Prostate gland (tissue), 2 donors: ENCODE results near the gene ARHGAP42. TPM values are rescaled to one million over a fixed set of nuclear protein-coding genes. Genes with fewer than 3 reads are reported as not detected.

Experiments used
- DNase-seq: peaks from one replicate; pipeline ENCODE4 v3.0.0-alpha.2; 2019; ENCODE audit warnings: low spot score
- H3K27ac ChIP-seq, 2 donors: fragments of 200-600 bp; sonication (generic); 2 replicates each; pipeline ENCODE4 v1.5.1; 2017 to 2019
- H3K27me3 ChIP-seq: fragments of 200-600 bp; sonication (generic); replicated peaks from 2 replicates; pipeline ENCODE4 v1.5.1; 2019; ENCODE audit not compliant: insufficient read depth
- H3K36me3 ChIP-seq, 2 donors: fragments of 200-600 bp; sonication (generic); 1 replicate in 1 of 2; 2 replicates in 1 of 2; pipeline versions ENCODE4 v1.5.1 to v1.8.1; 2017 to 2019
- H3K4me1 ChIP-seq: fragments of 200-600 bp; sonication (generic); replicated peaks from 2 replicates; pipeline ENCODE4 v1.5.1; 2019
- H3K4me3 ChIP-seq, 2 donors: fragments of 200-600 bp; sonication (generic); 2 replicates each; pipeline ENCODE4 v1.5.1; 2017 to 2019
- H3K9me3 ChIP-seq: fragments of 200-600 bp; sonication (generic); 2 replicates; pipeline ENCODE4 v1.5.1; 2017
- POLR2A ChIP-seq: fragments of 450-650 bp; IDR thresholded peaks from one replicate; pipeline ENCODE4 v1.6.1; 2016; ENCODE audit warnings: antibody characterized with exemption, mild to moderate bottlenecking
- POLR2AphosphoS5 ChIP-seq: sonication (generic); formaldehyde crosslinking; IDR thresholded peaks from one replicate; pipeline ENCODE4 v1.6.1; 2017; ENCODE audit warnings: antibody characterized with exemption
- WGBS: methylation state at CpG from one replicate; pipeline ENCODE4 v1.1.5; 2018; 5-methylcytosine and 5-hydroxymethylcytosine counted together
- intact Hi-C: fragments of 100-400 bp; cut with DNase I; formaldehyde crosslinking; loops from one replicate; pipeline ENCODE4 v1.14.2; 2022
- total RNA-seq, 2 donors: library from RNA; depleted of rRNA; stranded (reverse); fragments of >200 nt; gene quantifications; one replicate each; pipeline ENCODE4 v1.1.0, GENCODE V29; 2016
- TF ChIP-seq, protein P1 (sequence below), 4 experiments: fragments of 200-600 bp in 2 of 4; fragments of 450-650 bp in 2 of 4; sonication (generic) in 2 of 4; IDR thresholded peaks; 1 replicate in 3 of 4; 2 replicates in 1 of 4; pipeline ENCODE4 v1.5.1; 2016 to 2019; ENCODE audit warnings: antibody characterized with exemption in 4 of 4, mild to moderate bottlenecking in 2 of 4, moderate library complexity in 2 of 4

The ARHGAP42 gene
- total RNA-seq, 2 donors from 2014 or later: 12.8 to 20.5 TPM

DNA sequence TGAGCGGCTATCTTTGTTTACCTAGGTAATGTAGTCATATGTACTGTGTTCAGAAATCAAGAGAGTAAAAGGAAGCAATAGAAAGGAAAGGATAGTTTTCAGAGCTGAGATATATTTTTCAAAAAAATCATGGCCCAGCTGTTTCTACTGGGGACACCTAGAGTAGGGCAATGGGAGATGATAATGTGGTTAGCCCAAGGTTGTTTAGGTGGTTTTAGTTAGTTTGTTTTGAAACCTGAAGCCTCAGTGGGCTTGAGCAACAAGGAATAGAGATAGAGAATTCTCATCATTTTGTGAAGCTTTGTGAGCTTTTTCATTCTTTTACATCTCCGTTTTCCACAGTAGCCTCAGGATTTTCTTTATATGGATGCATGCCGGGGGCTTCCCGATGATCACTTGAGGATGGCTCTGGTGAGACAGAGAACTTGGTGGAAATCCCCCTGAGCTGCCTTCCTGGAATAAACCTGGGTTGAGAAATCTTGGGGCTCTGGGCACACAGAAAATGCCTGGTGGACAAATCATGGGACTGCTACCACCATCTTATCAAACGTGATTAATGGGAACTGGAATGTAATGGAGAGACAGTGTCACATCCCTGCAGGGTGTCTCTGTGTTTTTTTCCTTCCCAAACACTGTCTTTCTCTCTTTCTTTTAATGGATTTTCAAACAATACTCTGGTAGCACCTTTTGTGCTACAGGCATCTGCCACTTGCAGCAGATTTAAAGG lies 49.0 kb downstream of the ARHGAP42 start:
- 77% methylated on average over 5 of the region's 5 CpGs for WGBS
- no peaks in the 10 kb centered on the region for H3K27me3 ChIP-seq
- TF ChIP-seq POLR2A (no peak), POLR2AphosphoS5 (no peak)
- TF ChIP-seq, protein P1, sequence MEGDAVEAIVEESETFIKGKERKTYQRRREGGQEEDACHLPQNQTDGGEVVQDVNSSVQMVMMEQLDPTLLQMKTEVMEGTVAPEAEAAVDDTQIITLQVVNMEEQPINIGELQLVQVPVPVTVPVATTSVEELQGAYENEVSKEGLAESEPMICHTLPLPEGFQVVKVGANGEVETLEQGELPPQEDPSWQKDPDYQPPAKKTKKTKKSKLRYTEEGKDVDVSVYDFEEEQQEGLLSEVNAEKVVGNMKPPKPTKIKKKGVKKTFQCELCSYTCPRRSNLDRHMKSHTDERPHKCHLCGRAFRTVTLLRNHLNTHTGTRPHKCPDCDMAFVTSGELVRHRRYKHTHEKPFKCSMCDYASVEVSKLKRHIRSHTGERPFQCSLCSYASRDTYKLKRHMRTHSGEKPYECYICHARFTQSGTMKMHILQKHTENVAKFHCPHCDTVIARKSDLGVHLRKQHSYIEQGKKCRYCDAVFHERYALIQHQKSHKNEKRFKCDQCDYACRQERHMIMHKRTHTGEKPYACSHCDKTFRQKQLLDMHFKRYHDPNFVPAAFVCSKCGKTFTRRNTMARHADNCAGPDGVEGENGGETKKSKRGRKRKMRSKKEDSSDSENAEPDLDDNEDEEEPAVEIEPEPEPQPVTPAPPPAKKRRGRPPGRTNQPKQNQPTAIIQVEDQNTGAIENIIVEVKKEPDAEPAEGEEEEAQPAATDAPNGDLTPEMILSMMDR (IDR thresholded peaks at IDR 0.05): no peak

DNA sequence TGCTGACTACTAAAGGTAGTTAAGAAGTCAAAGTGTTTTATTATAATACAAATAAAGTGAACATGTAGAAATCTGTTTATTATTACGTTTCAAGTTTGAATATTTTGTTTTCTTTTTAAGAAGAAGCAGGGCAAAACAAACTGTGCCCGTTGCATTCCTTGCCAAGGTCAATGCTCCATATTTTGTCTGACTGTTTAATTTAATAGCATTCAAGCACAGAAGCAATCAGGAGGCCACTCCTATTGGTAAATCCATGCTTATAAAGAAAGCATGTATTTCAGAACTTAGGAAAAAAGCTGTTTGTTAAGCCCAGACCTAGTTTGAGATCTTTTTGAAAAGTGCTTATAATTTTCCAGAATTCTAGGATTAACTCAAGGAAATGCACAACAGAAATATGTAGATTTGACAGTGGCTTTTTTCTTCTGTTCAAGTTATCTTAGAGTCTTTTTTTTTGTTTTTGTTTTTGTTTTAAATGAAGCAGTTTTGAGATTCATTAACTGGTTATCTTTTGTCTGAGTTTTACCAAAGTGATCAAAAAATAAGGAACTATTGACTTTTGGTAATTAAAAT lies 51.7 kb downstream of the ARHGAP42 start:
- no peak for DNase-seq
- TF ChIP-seq, protein P1 (IDR thresholded peaks at IDR 0.05): no peak
- TF ChIP-seq POLR2A (no peak), POLR2AphosphoS5 (no peak)
- no peaks in the 10 kb centered on the region for H3K9me3 ChIP-seq
- H3K4me3 ChIP-seq: no peak overlapping the region
- no peak overlapping the region for H3K27ac ChIP-seq
- H3K36me3 ChIP-seq: no peaks in the 10 kb centered on the region
- H3K4me1 ChIP-seq: no peaks in the 10 kb centered on the region
- no peaks in the 10 kb centered on the region for H3K27me3 ChIP-seq
- intact Hi-C loops: no loop called here
- WGBS: 11% methylated on average over 2 of the region's 2 CpGs

More for the DNA sequence above, 49.0 kb downstream of the ARHGAP42 start:
- Histone ChIP-seq H3K36me3 (no peaks in the 10 kb centered on the region), H3K27ac (no peak overlapping the region), H3K4me3 (no peak overlapping the region), H3K9me3 (no peaks in the 10 kb centered on the region), H3K4me1 (no peaks in the 10 kb centered on the region)
- intact Hi-C loops: no loop called here
- no peak for DNase-seq

DNA sequence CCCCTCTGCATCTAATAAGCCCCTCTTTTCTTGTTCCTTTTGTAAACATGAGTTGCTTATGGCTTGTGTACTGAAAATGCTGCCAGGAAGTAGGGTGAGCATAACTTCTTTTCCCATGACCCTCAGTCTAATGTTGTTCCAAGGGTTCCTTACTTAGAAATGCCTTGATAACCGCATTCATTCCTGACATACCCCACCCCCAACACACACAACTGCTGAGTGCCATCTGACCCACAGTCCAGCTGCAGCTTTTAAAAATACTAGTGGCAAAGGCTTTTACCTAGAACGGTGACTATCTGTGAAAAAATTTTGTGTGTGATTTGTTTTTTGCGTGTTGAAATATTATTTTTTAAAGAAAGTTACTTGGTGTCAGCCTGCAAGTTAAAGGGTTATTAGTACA lies 52.6 kb downstream of the ARHGAP42 start:
- intact Hi-C loops: no loop called here
- no peaks in the 10 kb centered on the region for H3K27me3 ChIP-seq
- 46% methylated on average over 3 of the region's 3 CpGs for WGBS
- H3K4me1 ChIP-seq: no peaks in the 10 kb centered on the region
- no peak for TF ChIP-seq POLR2A
- TF ChIP-seq, protein P1 (IDR thresholded peaks at IDR 0.05): no peak
- no peak for TF ChIP-seq POLR2AphosphoS5
- H3K36me3 ChIP-seq: no peaks in the 10 kb centered on the region
- no peaks in the 10 kb centered on the region for H3K9me3 ChIP-seq
- H3K27ac ChIP-seq: no peak overlapping the region
- H3K4me3 ChIP-seq: no peak overlapping the region
- DNase-seq: no peak

DNA sequence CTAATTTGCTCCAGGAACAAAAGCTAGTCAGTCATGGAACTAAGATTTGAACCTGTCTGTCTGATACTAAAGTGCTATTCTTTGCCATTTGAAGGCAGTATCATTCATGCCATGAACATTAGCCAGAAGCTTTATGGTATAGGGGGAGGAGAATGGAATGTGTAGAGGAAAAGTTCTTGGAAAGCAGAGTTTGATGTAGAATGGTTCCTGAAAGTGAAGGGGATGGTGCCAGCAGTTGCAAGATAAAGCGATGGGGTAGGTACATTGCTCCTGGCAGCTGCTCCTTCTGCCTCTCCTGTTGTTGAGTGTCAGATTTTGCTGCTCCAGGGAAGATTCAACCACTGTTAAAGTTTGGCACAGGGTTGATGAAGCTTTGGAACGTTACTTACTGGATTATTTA lies 53.4 kb downstream of the ARHGAP42 start:
- intact Hi-C loops: no loop called here
- no peak for DNase-seq
- Histone ChIP-seq H3K36me3 (no peaks in the 10 kb centered on the region), H3K27me3 (no peaks in the 10 kb centered on the region), H3K27ac (no peak overlapping the region), H3K4me1 (no peaks in the 10 kb centered on the region), H3K9me3 (no peaks in the 10 kb centered on the region), H3K4me3 (no peak overlapping the region)
- TF ChIP-seq, protein P1 (IDR thresholded peaks at IDR 0.05): no peak
- TF ChIP-seq POLR2AphosphoS5: no peak
- no peak for TF ChIP-seq POLR2A
- WGBS: 17% methylated on average over 2 of the region's 2 CpGs
